Testis (tissue), 5 donors: ENCODE data around the gene FBXL17. TPM values are rescaled to one million over a fixed set of nuclear protein-coding genes. Genes with fewer than 3 reads are reported as not detected.

Experiments
- DNase-seq: peaks from one replicate; pipeline ENCODE4 v3.0.0-alpha.2; 2019
- H3K27ac ChIP-seq, 2 donors: fragments of 200-600 bp; sonication (generic); one replicate each; pipeline ENCODE4 v1.5.1; 2019
- H3K27me3 ChIP-seq: fragments of 200-600 bp; sonication (generic); one replicate; pipeline ENCODE4 v1.5.1; 2019
- H3K36me3 ChIP-seq: fragments of 200-600 bp; sonication (generic); one replicate; pipeline ENCODE4 v1.5.1; 2017; ENCODE audit warnings: low read depth; ENCODE audit errors: missing control alignments
- H3K4me1 ChIP-seq: fragments of 200-600 bp; sonication (generic); one replicate; pipeline ENCODE4 v1.5.1; 2019
- H3K4me3 ChIP-seq, 2 donors: fragments of 200-600 bp; sonication (generic); one replicate each; pipeline ENCODE4 v1.5.1; 2017 to 2019
- H3K9me3 ChIP-seq: fragments of 200-600 bp; sonication (generic); one replicate; pipeline ENCODE4 v1.5.1; 2017
- CTCF ChIP-seq, 3 experiments: fragments of 450-650 bp in 2 of 3; fragments of 200-600 bp in 1 of 3; sonication (generic) in 1 of 3; IDR thresholded peaks; one replicate each; pipeline ENCODE4 v1.5.1; 2016 to 2019; ENCODE audit warnings: antibody characterized with exemption in 3 of 3, mild to moderate bottlenecking in 2 of 3, moderate library complexity in 1 of 3
- POLR2A ChIP-seq: fragments of 450-650 bp; IDR thresholded peaks from one replicate; pipeline ENCODE4 v1.6.1; 2017; ENCODE audit warnings: antibody characterized with exemption, mild to moderate bottlenecking, moderate library complexity
- WGBS, 2 donors: methylation state at CpG; one replicate each; pipeline ENCODE4 v1.1.5; 2018; 5-methylcytosine and 5-hydroxymethylcytosine counted together
- intact Hi-C: fragments of 100-400 bp; cut with DNase I; formaldehyde crosslinking; loops from one replicate; pipeline ENCODE4 v1.15.1; 2023; ENCODE audit warnings: low total_unique reads
- long read RNA-seq, 2 donors: transcript quantifications; one replicate each; lab custom pipeline, GENCODE V29; 2026
- polyA plus RNA-seq: library from polyadenylated mRNA; stranded (reverse); fragments of 350-450 nt; fragmentation: Illumina TruSeq; extraction: RNeasy Lipid Tissue Mini Kit (QIAGEN cat#74804); gene quantifications from one replicate; pipeline ENCODE4 v1.2.3, GENCODE V29; 2014; ENCODE audit warnings: low read depth, low replicate concordance; ENCODE audit not compliant: insufficient read depth
- total RNA-seq, 2 donors: library from RNA; depleted of rRNA; stranded (reverse); fragments of >200 nt; gene quantifications; one replicate each; pipeline ENCODE4 v1.2.3, GENCODE V29; 2016

Gene FBXL17
- total RNA-seq (10 to 100 TPM; 22.6 to 25.1 TPM), polyA plus RNA-seq (20.7 TPM)
- long read RNA-seq, donor 1, full-length matches to known transcripts, result 5 of 5 reads
- long read RNA-seq, donor 1, partial matches to known transcripts, result 0 of 5 reads
- long read RNA-seq, donor 1, other reads (novel, unspliced or antisense), result 0 of 5 reads
- long read RNA-seq, donor 2, full-length matches to known transcripts, result 6 of 6 reads
- long read RNA-seq, donor 2, partial matches to known transcripts, result 0 of 6 reads
- long read RNA-seq, donor 2, other reads (novel, unspliced or antisense), result 0 of 6 reads

DNA sequence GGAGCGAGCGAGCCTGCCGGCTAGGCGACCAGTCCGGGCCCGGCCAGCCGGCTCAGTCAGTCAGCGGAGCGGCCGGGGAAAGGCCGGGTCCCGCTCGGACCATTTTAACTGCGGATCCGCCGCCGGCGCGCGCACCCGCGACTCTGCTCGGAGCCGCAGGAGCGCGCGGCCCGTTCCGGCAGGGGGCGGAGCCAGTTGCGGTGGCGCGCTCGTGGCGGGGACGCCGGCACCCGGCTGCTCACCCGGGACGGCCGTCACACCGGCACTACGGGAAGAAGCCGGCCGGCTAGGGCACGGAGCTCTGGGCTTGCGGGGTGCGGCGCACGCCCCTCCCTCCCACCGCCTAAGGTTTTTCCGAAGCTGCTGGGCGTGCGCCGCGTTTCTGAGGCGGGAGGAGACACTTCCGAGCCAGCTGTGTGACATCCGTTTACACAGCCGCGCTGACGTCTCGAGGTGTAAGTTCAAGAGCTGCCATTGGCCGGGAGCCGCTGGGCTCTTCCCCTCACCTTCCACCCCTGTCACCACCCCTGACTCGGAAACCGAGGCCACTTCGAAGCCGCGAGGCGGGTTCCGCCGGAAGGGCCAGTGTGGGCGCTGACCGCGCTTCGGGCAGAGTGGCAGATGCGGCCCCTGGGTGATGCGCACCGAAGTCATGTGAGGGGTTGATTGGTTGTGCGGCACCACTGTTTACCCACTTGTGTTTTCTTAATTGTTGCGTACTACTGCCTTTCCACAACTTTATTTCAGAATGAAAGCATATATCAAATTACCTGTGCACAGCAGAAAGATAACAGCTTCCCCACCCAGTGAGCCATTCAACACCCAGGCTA lies at the start of gene FBXL17:
FBXL17 (minus strand) TSS at position 145 of the 830 bp plus-strand sequence.
- H3K36me3 ChIP-seq, result no peaks in the 10 kb centered on the region
- TF ChIP-seq CTCF (IDR thresholded peaks at IDR 0.05) (peak in 1 of 3 experiments; percentile 2), POLR2A (peak; percentile 65)
- peak; percentile 97 for DNase-seq
- peak within 1 kb of the TSS; percentile 95 to 96 for H3K27ac ChIP-seq
- H3K9me3 ChIP-seq, result no peaks in the 10 kb centered on the region
- H3K27me3 ChIP-seq, result no peaks in the 10 kb centered on the region
- peaks cover 21% of the 10 kb centered on the region for H3K4me1 ChIP-seq
- 0 to 1% methylated on average over 24 to 80 of the region's 82 CpGs for WGBS, 2 donors
- H3K4me3 ChIP-seq, result peak within 1 kb of the TSS; percentile 95 to 98
- intact Hi-C loops, result no loop called here

DNA sequence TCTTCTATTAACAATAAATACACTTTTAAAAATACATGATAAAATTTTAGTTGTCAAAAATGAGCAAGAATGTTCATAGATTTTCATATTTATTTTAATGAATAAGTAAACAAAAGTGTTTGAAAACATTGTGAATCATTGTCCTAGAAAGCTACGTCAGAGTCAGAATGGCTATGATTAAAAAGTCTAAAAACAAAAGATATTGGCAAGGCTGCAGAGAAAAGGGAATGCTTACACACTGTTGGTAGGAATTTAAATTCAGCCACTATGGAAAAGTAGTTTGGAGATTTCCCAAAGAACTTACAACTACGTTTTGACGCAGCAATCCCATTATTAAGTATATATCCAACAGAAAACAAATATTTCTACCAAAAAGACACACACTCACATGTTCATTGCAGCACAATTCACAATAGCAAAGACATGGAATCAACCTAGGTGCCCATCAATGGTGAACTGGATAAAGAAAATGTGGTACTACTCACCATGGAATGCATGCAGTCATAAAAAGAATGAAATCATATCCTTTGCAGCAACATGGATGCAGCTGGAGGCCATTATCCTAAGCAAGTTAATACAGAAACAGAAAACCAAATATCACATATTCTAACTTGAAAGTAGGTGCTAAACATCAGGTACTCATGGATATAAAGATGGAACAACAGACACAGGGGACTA lies 49.2 kb upstream of the FBXL17 start:
- Histone ChIP-seq H3K36me3 (no peaks in the 10 kb centered on the region), H3K4me1 (no peaks in the 10 kb centered on the region), H3K27ac (no peak overlapping the region), H3K4me3 (no peak overlapping the region), H3K9me3 (no peaks in the 10 kb centered on the region), H3K27me3 (no peaks in the 10 kb centered on the region)
- no peak for DNase-seq
- TF ChIP-seq CTCF (IDR thresholded peaks at IDR 0.05) (no peak), POLR2A (no peak)
- intact Hi-C loops, result no loop called here
- WGBS, 2 donors, result 85 to 87% methylated on average over 3 of the region's 3 CpGs

GRCh38 chr5:108421713-108422112 lies 39.8 kb upstream of the FBXL17 start:
- no peak overlapping the region for H3K4me3 ChIP-seq
- H3K27me3 ChIP-seq, result no peaks in the 10 kb centered on the region
- no peaks in the 10 kb centered on the region for H3K4me1 ChIP-seq
- intact Hi-C loops, result no loop called here
- no peaks in the 10 kb centered on the region for H3K9me3 ChIP-seq
- no peaks in the 10 kb centered on the region for H3K36me3 ChIP-seq
- DNase-seq, result no peak
- H3K27ac ChIP-seq, result no peak overlapping the region
- WGBS, 2 donors, result 69 to 80% methylated on average over 5 of the region's 5 CpGs
- TF ChIP-seq POLR2A (no peak), CTCF (IDR thresholded peaks at IDR 0.05) (no peak)

DNA sequence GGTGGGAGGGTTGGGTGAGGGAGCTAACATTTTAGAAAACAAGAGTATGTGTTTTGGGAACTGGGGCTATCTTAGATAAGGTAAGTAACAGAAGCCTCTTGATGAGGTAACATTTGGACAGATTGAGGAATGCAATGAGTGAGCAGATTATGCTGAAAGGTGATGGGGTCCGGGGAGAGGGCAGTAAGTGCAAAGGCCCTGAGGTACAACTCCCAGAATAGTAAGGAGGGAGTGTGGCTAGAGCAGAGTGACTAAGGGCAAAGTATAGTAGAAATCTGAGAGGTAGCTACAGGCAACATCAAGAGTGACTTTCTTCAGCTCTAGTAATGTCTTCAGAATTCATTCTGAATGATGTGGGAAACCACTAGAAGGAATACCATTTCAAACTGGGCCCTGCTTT lies 38.9 kb upstream of the FBXL17 start:
- Histone ChIP-seq H3K27ac (no peak overlapping the region), H3K27me3 (no peaks in the 10 kb centered on the region), H3K9me3 (no peaks in the 10 kb centered on the region), H3K36me3 (no peaks in the 10 kb centered on the region), H3K4me1 (no peaks in the 10 kb centered on the region), H3K4me3 (no peak overlapping the region)
- WGBS, 2 donors, result 64 to 93% methylated on average over 1 of the region's 1 CpG
- intact Hi-C loops, result no loop called here
- TF ChIP-seq POLR2A, result no peak
- no peak for TF ChIP-seq CTCF (IDR thresholded peaks at IDR 0.05)
- DNase-seq, result no peak
